H1 (cell line): ENCODE data around the gene EEIG2. TPM values are rescaled to one million over a fixed set of nuclear protein-coding genes. Genes with fewer than 3 reads are reported as not detected.

Experiments used
- CTCF ChIA-PET: fragments of 300-600 bp; sonication (Branson Sonifier 250); formaldehyde crosslinking; loops from one replicate; lab custom pipeline; 2021; ENCODE audit not compliant: partially characterized antibody; lab: Charles Lee
- POLR2A ChIA-PET: fragments of 300-600 bp; sonication (Branson Sonifier 250); formaldehyde crosslinking; loops from one replicate; lab custom pipeline; 2021; ENCODE audit warnings: inconsistent platforms; ENCODE audit not compliant: partially characterized antibody; lab: Charles Lee
- DNase-seq, 2 experiments: peaks; one replicate each; pipeline versions ENCODE4 v3.0.0 to v3.0.0-alpha.2; 2010 to 2022; ENCODE audit warnings: low spot score in 2 of 2, low read depth in 1 of 2, mixed read lengths in 1 of 2
- FAIRE-seq: peaks from 2 replicates; lab custom pipeline; 2011; peaks lifted over from hg19 to GRCh38; lab: Jason Lieb, UNC
- H2AFZ ChIP-seq: 2 replicates; pipeline ENCODE4 v1.8.1; 2012; ENCODE audit warnings: low read length, inconsistent platforms
- H2AK5ac ChIP-seq: 2 replicates; pipeline ENCODE4 v1.6.1; 2013; ENCODE audit warnings: low read depth, low read length
- H2BK120ac ChIP-seq: replicated peaks from 2 replicates; pipeline ENCODE3; 2013; ENCODE audit warnings: low read depth, low read length, inconsistent platforms
- H2BK12ac ChIP-seq: 2 replicates; pipeline ENCODE4 v1.6.1; 2013; ENCODE audit warnings: low read depth, low read length
- H2BK15ac ChIP-seq: 2 replicates; pipeline ENCODE4 v1.6.1; 2013; ENCODE audit warnings: low read length
- H2BK20ac ChIP-seq: 2 replicates; pipeline ENCODE4 v1.6.1; 2013; ENCODE audit warnings: low read length
- H2BK5ac ChIP-seq: 2 replicates; pipeline ENCODE4 v1.6.1; 2013; ENCODE audit warnings: low read depth, low read length
- H3K14ac ChIP-seq: 2 replicates; pipeline ENCODE4 v1.6.1; 2013; ENCODE audit warnings: inconsistent platforms; ENCODE audit not compliant: insufficient read length
- H3K18ac ChIP-seq: 2 replicates; pipeline ENCODE4 v1.6.1; 2013; ENCODE audit warnings: low read length; ENCODE audit errors: extremely low read depth
- H3K23ac ChIP-seq: 2 replicates; pipeline ENCODE4 v1.6.1; 2013; ENCODE audit warnings: inconsistent platforms; ENCODE audit not compliant: insufficient read length
- H3K23me2 ChIP-seq: 2 replicates; pipeline ENCODE4 v1.6.1; 2013; ENCODE audit warnings: low read depth, low read length
- H3K27ac ChIP-seq: 2 replicates; pipeline ENCODE4 v1.6.1; 2011; ENCODE audit warnings: low read depth, low read length, inconsistent platforms
- H3K27me3 ChIP-seq, 4 experiments: replicated peaks in 1 of 4; 1 replicate in 1 of 4; 2 replicates in 3 of 4; pipeline versions ENCODE4 v1.6.1 to v1.8.1; 2011 to 2013; ENCODE audit warnings: low read length in 3 of 4, mild to moderate bottlenecking in 3 of 4, inconsistent platforms in 2 of 4, mixed read lengths in 2 of 4, moderate library complexity in 1 of 4; ENCODE audit not compliant: control insufficient read depth in 3 of 4, insufficient read depth in 3 of 4; ENCODE audit errors: extremely low read depth in 1 of 4
- H3K36me3 ChIP-seq, 4 experiments: 2 replicates each; pipeline versions ENCODE4 v1.6.1 to v1.8.1; 2011 to 2013; ENCODE audit warnings: mild to moderate bottlenecking in 4 of 4, low read length in 3 of 4, moderate library complexity in 2 of 4, control low read depth in 1 of 4, inconsistent platforms in 1 of 4; ENCODE audit not compliant: insufficient read depth in 4 of 4, control insufficient read depth in 2 of 4
- H3K4ac ChIP-seq: replicated peaks from 2 replicates; pipeline ENCODE3; 2013; ENCODE audit warnings: low read length, low read depth, mixed read lengths, inconsistent platforms; ENCODE audit not compliant: insufficient read length
- H3K4me1 ChIP-seq, 4 experiments: replicated peaks in 1 of 4; 1 replicate in 1 of 4; 2 replicates in 3 of 4; pipeline versions ENCODE4 v1.6.1 to v1.8.1; 2011 to 2013; ENCODE audit warnings: low read length in 3 of 4, inconsistent platforms in 2 of 4, mixed read lengths in 1 of 4; ENCODE audit not compliant: insufficient read depth in 4 of 4, control insufficient read depth in 3 of 4
- H3K4me2 ChIP-seq, 2 experiments: 2 replicates each; pipeline versions ENCODE4 v1.6.1 to v1.8.1; 2011 to 2013; ENCODE audit warnings: low read depth in 2 of 2, low read length in 2 of 2, control low read depth in 1 of 2, inconsistent platforms in 1 of 2, mild to moderate bottlenecking in 1 of 2; ENCODE audit not compliant: insufficient read depth in 1 of 2
- H3K4me3 ChIP-seq, 4 experiments: fragments of 200-600, 300-600 bp in 1 of 4; sonication (generic), shearing (Covaris generic), sonication (Bioruptor Twin) in 1 of 4; 2 replicates each; pipeline versions ENCODE4 v1.5.1 to v1.8.1; 2011 to 2016; ENCODE audit warnings: low read length in 4 of 4, low read depth in 3 of 4, control low read depth in 2 of 4, inconsistent platforms in 2 of 4, mild to moderate bottlenecking in 2 of 4, mixed read lengths in 1 of 4, moderate library complexity in 1 of 4; ENCODE audit not compliant: insufficient read depth in 2 of 4; ENCODE audit errors: extremely low read depth in 1 of 4
- H3K56ac ChIP-seq: replicated peaks from 2 replicates; pipeline ENCODE3; 2013; ENCODE audit warnings: low read depth, mild to moderate bottlenecking, mixed read lengths, low read length, inconsistent platforms; ENCODE audit not compliant: insufficient read length
- H3K79me1 ChIP-seq: 2 replicates; pipeline ENCODE4 v1.6.1; 2013; ENCODE audit warnings: low read depth, low read length, control low read depth
- H3K79me2 ChIP-seq, 2 experiments: 2 replicates each; pipeline versions ENCODE4 v1.6.1 to v1.8.1; 2012 to 2013; ENCODE audit warnings: low read length in 2 of 2, mild to moderate bottlenecking in 2 of 2, inconsistent platforms in 1 of 2; ENCODE audit not compliant: insufficient read depth in 2 of 2, control insufficient read depth in 1 of 2
- H3K9ac ChIP-seq, 4 experiments: replicated peaks in 1 of 4; 1 replicate in 1 of 4; 2 replicates in 3 of 4; pipeline versions ENCODE4 v1.6.1 to v1.8.1; 2011 to 2013; ENCODE audit warnings: low read depth in 3 of 4, low read length in 3 of 4, control low read depth in 2 of 4, mild to moderate bottlenecking in 2 of 4, moderate library complexity in 2 of 4, inconsistent platforms in 1 of 4; ENCODE audit errors: extremely low read depth in 1 of 4
- H3K9me3 ChIP-seq, 2 experiments: 2 replicates each; pipeline versions ENCODE4 v1.6.1 to v1.8.1; 2012 to 2013; ENCODE audit warnings: mild to moderate bottlenecking in 2 of 2, moderate library complexity in 2 of 2, control low read depth in 1 of 2, inconsistent platforms in 1 of 2, low read depth in 1 of 2, low read length in 1 of 2, mixed read lengths in 1 of 2; ENCODE audit not compliant: insufficient read depth in 2 of 2
- H4K20me1 ChIP-seq, 2 experiments: replicated peaks in 1 of 2; 2 replicates each; pipeline versions ENCODE3 to v1.8.1; 2011 to 2013; ENCODE audit warnings: inconsistent platforms in 2 of 2, low read length in 2 of 2, mild to moderate bottlenecking in 1 of 2; ENCODE audit not compliant: insufficient read depth in 2 of 2, control insufficient read depth in 1 of 2
- H4K5ac ChIP-seq: 2 replicates; pipeline ENCODE4 v1.6.1; 2013; ENCODE audit warnings: low read length, low read depth, mixed read lengths, inconsistent platforms; ENCODE audit not compliant: insufficient read length
- H4K8ac ChIP-seq: 2 replicates; pipeline ENCODE4 v1.8.0; 2013; ENCODE audit warnings: mild to moderate bottlenecking, moderate library complexity, low read length, inconsistent platforms; ENCODE audit not compliant: insufficient read depth; ENCODE audit errors: extremely low read depth
- H4K91ac ChIP-seq: replicated peaks from 2 replicates; pipeline ENCODE3; 2013; ENCODE audit warnings: low read length, mixed read lengths, inconsistent platforms; ENCODE audit not compliant: insufficient read length
- FOSL1 ChIP-seq: IDR thresholded peaks from 2 replicates; pipeline ENCODE4 v1.6.1; 2011; ENCODE audit warnings: mild to moderate bottlenecking, low read depth, low read length, moderate library complexity; ENCODE audit not compliant: insufficient read depth
- HDAC2 ChIP-seq, 2 experiments: fragments of 300-600 bp in 1 of 2; sonication (generic) in 1 of 2; IDR thresholded peaks; 2 replicates each; pipeline ENCODE4 v1.6.1; 2011 to 2012; ENCODE audit warnings: low read depth in 2 of 2, low read length in 2 of 2, mild to moderate bottlenecking in 2 of 2, moderate library complexity in 2 of 2, borderline replicate concordance in 1 of 2, inconsistent platforms in 1 of 2
- KDM1A ChIP-seq: fragments of 200-600, 300-600 bp; sonication (generic); IDR thresholded peaks from 2 replicates; pipeline ENCODE4 v1.7.1; 2016; ENCODE audit warnings: mild to moderate bottlenecking, low read length, borderline replicate concordance
- RBBP5 ChIP-seq: IDR thresholded peaks from 2 replicates; pipeline ENCODE4 v1.7.1; 2012; ENCODE audit warnings: low read depth, mild to moderate bottlenecking, inconsistent platforms, low read length, moderate library complexity, borderline replicate concordance
- RNF2 ChIP-seq: fragments of 200-900, 300-1000 bp; sonication (generic); IDR thresholded peaks from 2 replicates; pipeline ENCODE4 v1.7.1; 2016; ENCODE audit warnings: borderline replicate concordance, low read depth, mild to moderate bottlenecking, antibody characterized with exemption, low read length; ENCODE audit not compliant: poor library complexity, severe bottlenecking; ENCODE audit errors: missing control alignments
- RXRA ChIP-seq: IDR thresholded peaks from 2 replicates; pipeline ENCODE4 v1.6.1; 2011; ENCODE audit warnings: low read depth, mild to moderate bottlenecking, low read length, moderate library complexity; ENCODE audit not compliant: insufficient read depth
- SIX5 ChIP-seq: IDR thresholded peaks from 2 replicates; pipeline ENCODE4 v1.6.1; 2011; ENCODE audit warnings: mild to moderate bottlenecking, low read depth, low read length
- SP2 ChIP-seq: IDR thresholded peaks from 2 replicates; pipeline ENCODE4 v1.6.1; 2012; ENCODE audit warnings: mild to moderate bottlenecking, low read length, inconsistent platforms
- TAF7 ChIP-seq: optimal IDR thresholded peaks from 2 replicates; pipeline ENCODE3; 2011; ENCODE audit warnings: low read depth, mild to moderate bottlenecking, inconsistent platforms, low read length, moderate library complexity, borderline replicate concordance
- TCF12 ChIP-seq: IDR thresholded peaks from 2 replicates; pipeline ENCODE4 v1.6.1; 2011; ENCODE audit warnings: low read depth, mild to moderate bottlenecking, low read length
- WGBS, 2 experiments: shearing (Covaris generic) in 1 of 2; methylation state at CpG; one replicate each; pipeline versions ENCODE4 v1.1.6 to v1.1.7; 2013 to 2015; ENCODE audit warnings: low lambda C conversion rate in 2 of 2, mixed read lengths in 2 of 2, inconsistent platforms in 1 of 2, low coverage in 1 of 2, missing lambda C conversion rate in 1 of 2; ENCODE audit not compliant: insufficient replicate concordance in 2 of 2, insufficient coverage in 1 of 2, insufficient read length in 1 of 2; ENCODE audit errors: extremely low coverage in 1 of 2, missing lambda C conversion rate in 1 of 2; 5-methylcytosine and 5-hydroxymethylcytosine counted together
- polyA plus RNA-seq, 7 experiments: library from polyadenylated mRNA; depleted of rRNA in 3 of 7; stranded (reverse) in 5 of 7; unstranded in 2 of 7; fragments of >200 nt in 5 of 7; fragments of 200-250 nt in 2 of 7; gene quantifications; 1 replicate in 5 of 7; 2 replicates in 1 of 7; 4 replicates in 1 of 7; pipeline versions ENCODE4 v1.2.1 to v1.2.3, GENCODE V29; 2011 to 2013; ENCODE audit warnings: missing spikeins in 2 of 7, mixed read lengths in 2 of 7
- total RNA-seq: library from RNA; stranded (reverse); fragmentation: NEBNext Ultra II Directional; extraction: Animal tissue kit (Norgen Biotek cat#: 25700); gene quantifications from 2 replicates; pipeline ENCODE4 v1.2.1, GENCODE V29; 2021
- TF ChIP-seq, protein P1 (sequence below): IDR thresholded peaks from 2 replicates; pipeline ENCODE4 v1.6.1; 2012; ENCODE audit warnings: inconsistent platforms

The EEIG2 gene
- total and polyA plus RNA-seq, 2 of the 8 experiments (the other 6 are each of a cell fraction or from before 2014, with no cell fraction given), result 6.1 to 20.1 TPM

DNA sequence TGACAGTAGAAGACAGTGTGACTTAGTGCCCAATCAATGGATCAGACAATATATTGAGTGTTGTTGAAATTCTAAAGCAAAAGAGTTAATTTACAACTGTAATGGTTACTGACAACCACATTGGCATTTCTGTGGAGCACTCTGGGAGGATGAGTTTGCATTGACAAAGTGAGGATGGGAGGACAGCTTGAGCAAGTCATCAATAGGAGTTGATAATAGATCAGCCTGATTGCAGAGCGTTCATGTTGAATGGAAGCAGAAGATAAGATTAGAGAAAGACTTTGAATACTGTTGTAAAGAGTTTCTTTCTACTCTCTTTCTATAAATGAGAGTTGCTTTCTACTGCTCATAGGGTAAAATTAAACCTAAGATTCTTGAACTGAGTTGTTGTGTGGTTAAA lies 3.9 kb downstream of the EEIG2 start:
- Histone ChIP-seq H2AFZ (no peak overlapping the region), H4K91ac (no peak overlapping the region), H2BK120ac (no peak overlapping the region), H3K9me3 (no peaks in the 10 kb centered on the region), H3K18ac (no peak overlapping the region), H3K36me3 (no peaks in the 10 kb centered on the region), H3K23ac (no peak overlapping the region), H3K4me3 (no peak overlapping the region), H3K56ac (no peak overlapping the region), H3K4me1 (peaks cover 0 to 6% (median 1%) of the 10 kb centered on the region in 4 experiments; a peak in 3 of 7 replicates), H2AK5ac (no peak overlapping the region), H3K4me2 (no peak overlapping the region), H3K14ac (no peak overlapping the region), H4K8ac (no peak overlapping the region), H2BK5ac (no peak overlapping the region), H3K23me2 (peaks cover 7% of the 10 kb centered on the region; the same call in 1 of the 2 replicates), H3K4ac (no peak overlapping the region), H2BK12ac (no peak overlapping the region), H3K27ac (no peak overlapping the region), H3K27me3 (no peaks in the 10 kb centered on the region), H4K20me1 (peaks cover 0 to 7% of the 10 kb centered on the region in 2 experiments), H2BK20ac (no peak overlapping the region), H3K79me2 (peaks cover 0 to 53% of the 10 kb centered on the region in 2 experiments; a peak in 3 of 4 replicates), H3K9ac (no peak overlapping the region), H3K79me1 (no peaks in the 10 kb centered on the region), H4K5ac (no peak overlapping the region), H2BK15ac (no peak overlapping the region)
- WGBS, 2 experiments, result 81% methylated on average over 1 of the region's 1 CpG; no CpG with 5 or more reads in 1 of the 2 experiments
- no peak for FAIRE-seq
- no peak for DNase-seq
- POLR2A ChIA-PET, result no interaction called here
- CTCF ChIA-PET, result interaction anchor here (0.9 to 8.0 kb wide), 3 partner anchors 30 to 51 kb away, joined by 3 to 127 read pairs (median 23); no protein-coding TSS in a partner anchor
- TF ChIP-seq TAF7 (no peak), RBBP5 (no peak), SP2 (no peak), HDAC2 (IDR thresholded peaks at IDR 0.05; ENCODE audit: borderline replicate concordance in 1 of 2, low read depth in 2 of 2, low read length in 2 of 2) (no peak), SIX5 (no peak), RXRA (no peak), RNF2 (no peak), FOSL1 (no peak), KDM1A (no peak), TCF12 (no peak)
- TF ChIP-seq, protein P1, sequence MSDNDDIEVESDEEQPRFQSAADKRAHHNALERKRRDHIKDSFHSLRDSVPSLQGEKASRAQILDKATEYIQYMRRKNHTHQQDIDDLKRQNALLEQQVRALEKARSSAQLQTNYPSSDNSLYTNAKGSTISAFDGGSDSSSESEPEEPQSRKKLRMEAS, result no peak
